UCSD-AML1 (cell line): Measurements from ENCODE around the gene INSIG2.

Source experiments
- DNase-seq: peaks from one replicate; lab custom pipeline; 2025; ENCODE audit not compliant: unreplicated experiment; lab: John Stamatoyannopoulos, UW

The INSIG2 gene

DNA sequence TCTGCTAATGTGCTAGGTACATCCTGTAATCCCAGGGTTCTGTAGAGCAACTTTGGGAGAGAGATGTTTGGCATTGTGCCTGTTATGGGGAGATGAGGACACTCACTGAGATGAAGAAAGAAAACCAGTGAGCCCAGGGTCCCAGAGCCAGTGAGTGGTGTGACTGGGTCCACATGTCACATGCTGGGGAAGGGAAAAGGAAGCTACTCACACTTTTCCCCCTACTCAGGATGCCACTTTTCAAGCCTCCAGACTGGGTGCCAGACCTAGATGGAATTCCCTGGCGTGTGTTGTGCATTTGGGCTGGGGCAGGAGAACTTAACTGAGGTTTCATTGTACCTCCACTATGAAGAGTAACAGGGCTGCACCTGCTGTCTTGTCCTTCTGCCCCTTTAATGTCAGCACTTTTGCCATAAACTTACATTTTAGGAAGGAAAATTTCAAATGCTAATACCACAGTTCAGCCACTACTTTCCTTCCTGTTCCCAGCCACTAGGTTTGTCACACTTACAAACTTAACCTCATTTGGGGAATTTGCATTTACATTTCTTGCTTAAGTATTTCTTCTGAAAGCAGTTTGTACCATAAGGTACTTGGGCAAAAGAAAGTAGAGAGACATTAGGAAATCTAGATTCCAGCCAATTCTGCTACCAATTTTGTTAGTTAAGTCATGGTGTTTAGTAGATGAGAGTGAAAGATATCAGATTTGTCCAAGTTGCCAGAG, 10.2 kb downstream of the INSIG2 start:
- DNase-seq, result no peak

DNA sequence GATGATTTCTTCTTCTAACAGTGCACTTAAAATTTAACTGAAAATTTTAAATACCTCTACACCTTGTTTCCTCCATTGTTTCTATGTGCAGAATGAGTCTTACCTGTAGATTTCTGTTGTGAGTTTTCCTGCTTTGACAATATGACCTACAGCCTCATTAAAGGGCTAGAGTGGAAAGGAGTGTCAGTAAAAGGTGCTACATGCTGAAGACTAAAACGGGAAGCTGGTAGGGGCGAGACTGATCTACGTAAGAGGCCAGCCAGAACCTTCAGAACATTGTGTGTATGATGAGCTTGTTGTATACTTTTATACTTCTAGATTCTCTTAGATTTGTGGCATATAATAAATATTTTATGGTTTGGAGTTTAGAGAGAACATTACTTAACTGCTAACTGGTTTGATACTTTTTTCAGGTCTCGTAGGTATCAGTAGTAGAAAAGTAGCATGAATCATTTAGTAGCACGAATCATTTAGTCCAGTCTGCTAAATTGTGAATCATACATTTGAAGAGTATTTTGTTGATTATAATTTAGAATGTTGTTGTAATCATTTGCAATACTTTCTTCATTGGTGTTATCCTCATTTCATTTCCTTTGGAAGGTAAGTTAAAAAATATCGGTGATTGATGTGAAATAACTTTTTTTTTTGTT, 14.3 kb downstream of the INSIG2 start:
- no peak for DNase-seq

DNA sequence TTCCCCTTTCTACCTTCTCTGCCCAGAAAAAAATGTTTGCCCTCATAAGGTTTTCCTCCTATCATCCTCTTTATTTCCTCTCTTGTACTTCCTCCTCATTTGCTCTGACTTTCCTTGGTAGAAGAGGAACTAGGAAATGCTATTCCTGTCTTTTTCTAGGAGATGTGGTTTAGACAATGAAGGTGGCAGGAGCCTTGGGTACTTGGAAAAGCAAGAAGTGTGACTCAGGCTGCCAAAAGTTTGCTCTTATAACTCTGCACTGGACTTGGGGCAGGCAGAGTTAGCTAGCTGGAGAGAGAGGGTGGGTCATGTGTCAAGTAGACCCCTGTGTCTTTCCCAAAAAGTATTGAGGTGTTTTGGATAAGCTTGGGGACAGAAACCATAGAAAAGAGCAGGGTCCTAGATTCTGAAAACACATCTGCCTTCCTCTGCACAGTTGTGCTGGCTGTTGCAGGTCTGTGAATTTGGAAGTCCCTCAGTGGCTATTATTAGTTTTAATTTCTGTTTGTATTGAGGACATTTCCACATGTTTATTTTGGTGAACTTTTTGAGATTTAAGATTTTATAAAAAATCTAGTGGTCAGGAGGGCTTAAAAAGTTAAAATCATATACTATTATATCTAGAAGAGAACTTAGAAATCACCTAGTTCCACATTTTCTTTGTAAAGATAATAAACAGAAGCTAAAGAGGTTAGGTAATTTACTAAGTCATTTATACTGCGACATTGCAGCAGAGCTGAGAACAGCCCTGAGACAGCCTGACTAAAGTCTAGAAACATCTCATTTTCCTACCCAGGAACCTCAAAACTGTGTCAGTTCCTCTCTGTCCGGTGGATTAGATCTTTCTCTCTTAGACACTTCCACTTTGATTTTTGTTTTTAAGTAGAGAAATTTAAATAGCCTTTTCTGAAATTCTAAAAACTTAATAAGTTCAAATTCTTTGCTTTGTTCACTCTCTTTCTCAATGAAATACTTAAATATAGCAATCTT, 16.0 kb downstream of the INSIG2 start:
- no peak for DNase-seq

DNA sequence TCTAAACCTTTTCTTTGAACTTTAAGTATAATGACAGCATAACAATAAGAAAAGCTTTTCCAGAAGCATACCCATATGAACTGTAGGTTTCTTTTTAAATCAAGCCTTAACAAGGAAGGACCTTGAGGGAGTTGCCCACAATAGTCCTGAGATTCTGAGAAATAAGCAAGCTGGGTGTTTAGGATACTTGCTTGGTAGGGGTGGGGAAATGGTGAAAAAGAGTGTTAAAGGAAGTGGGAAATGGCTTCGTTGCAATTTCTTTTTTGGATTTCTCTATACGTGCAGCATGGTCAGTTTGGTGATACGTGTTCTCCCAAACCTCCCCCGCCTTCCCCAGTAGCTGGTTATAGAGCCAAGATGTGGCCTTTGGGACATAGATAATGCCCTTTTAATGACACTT, 17.2 kb downstream of the INSIG2 start:
- no peak for DNase-seq

DNA sequence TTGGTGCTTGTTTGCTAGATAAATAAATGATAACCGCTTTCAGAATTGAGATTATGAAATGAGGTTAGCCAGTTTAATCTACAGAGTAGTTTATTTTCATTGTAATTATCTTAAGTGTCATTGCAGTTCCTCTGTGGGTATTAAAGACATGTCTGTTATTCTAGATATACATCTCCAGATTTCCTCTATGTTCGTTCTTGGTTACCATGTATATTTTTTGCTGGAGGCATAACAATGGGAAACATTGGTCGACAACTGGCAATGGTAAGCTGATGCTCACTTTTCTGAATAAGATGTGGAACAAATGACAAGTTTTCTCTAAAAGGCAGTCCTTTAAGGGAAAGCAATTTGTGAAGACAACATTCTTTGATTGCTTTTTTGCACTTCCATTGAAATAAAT, 18.7 kb downstream of the INSIG2 start:
- DNase-seq, result no peak

DNA sequence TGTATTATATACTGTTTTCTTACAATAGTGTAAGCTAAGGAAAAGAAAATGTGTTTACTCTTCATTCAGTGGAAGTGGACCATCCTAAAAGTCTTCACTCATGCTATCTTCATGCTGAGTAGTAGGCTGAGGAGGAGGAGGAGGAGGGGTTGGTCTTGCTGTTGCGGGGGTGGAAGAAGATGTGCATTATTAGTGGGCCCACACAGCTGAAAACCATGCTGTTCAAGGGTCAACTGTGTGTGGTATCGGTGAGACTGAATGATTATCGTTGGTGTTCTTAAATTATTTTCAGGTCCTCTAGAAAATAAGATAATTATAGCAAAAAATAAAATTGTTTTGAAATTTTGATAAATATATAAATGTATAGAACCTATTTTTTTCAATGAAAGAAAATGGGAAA, 22.0 kb downstream of the INSIG2 start:
- DNase-seq, result no peak

DNA sequence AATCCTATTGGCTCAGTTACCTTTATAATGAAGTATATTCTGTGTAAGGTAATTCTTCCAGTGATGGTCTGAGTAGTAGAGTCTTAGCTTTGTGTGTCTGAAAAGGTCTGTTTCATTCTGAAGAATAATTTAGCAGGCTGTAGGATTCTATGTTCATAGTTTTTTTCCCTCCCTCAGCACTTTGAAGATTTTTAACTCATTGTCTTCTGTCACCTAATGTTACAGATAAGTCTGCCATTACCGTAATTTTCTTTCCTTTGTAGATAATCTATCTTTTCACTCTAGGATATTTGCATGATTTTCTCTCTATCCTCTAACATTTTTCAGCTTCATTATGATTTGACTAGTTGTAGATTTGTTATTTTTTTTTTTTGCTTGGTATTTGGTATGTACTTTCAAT, 22.7 kb downstream of the INSIG2 start:
- DNase-seq, result no peak

DNA sequence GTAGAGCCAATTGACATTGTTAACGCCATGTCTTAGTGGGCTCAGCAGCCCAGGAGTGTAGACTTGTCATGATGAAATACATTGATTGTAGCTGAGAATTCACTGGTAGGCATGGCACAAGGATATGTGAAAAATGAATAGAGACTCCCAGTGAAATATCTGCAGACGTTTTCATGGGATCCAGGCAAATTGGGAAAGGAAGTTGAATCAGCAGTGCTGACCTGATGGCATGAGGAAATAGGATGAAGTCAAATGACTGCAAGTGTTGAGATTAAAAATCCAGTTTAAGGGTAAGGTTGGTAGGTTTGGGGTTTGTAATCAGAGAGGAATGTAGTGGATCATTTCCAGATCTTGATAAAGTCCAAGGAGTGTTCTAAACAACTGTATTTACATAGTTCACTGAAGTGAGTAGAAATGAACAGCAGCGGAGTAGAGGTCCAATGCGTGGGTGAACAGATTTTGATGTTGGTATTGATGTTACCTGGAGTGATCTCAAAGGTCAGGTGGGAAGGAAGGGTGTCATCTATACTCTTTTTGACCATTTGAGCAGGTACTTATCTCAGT, 24.6 kb downstream of the INSIG2 start:
- DNase-seq, result no peak

DNA sequence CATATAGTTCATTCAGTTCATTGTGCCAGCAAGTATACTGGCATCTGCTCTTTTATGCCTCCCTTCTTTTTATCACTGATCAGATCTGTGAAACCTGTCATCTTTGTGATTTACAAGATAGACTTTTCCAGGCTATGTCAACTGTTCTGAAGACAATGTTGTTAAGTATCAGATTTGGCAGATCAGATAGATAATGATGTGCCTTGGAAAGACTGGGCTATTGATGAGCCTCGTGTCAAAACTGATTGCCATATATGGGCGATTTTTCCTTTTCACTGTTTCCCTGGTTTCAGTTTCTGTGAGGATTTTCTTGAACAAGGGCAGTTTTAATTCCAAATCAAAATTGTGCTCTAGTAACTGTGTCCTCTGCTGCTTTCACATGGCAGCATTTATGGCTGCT, 26.6 kb downstream of the INSIG2 start:
- DNase-seq, result no peak

DNA sequence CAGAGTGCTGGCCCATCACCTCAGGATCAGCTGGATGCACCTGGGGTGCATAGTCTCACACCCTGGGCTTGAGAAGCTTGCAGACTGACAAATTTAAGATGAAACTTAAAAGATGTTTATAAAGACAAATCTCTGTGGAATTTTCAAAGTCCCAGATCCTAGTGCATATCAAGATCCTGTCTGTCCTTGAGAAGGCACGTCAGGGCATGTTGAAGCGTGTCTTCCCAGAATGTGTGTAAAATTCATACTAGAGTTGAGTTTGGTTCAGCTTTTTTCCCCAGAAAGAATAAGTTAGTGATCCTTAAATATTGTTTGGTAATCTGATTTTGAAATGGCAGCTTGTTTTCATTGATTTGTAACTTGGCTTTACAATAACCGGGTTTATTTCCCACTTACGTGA, 27.5 kb downstream of the INSIG2 start:
- no peak for DNase-seq

DNA sequence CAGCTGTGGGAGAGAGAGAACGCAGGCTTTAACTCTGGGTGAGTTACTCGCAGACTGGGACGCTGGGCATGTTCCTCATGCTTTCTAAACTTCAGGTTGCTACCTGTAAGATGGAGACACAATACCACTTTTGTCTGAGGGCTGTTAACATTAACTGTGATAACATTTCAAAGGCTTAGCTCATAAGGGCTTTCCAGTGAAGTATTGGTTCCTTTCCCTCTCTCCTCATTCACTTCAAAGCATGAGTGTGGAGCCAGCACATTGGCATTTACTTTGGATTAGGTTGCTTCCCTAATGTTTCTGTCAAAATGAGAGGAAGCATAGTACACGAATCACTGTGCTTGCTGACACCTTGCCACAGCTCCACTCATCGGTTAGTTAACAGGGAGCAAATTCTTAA, 30.2 kb downstream of the INSIG2 start:
- no peak for DNase-seq

DNA sequence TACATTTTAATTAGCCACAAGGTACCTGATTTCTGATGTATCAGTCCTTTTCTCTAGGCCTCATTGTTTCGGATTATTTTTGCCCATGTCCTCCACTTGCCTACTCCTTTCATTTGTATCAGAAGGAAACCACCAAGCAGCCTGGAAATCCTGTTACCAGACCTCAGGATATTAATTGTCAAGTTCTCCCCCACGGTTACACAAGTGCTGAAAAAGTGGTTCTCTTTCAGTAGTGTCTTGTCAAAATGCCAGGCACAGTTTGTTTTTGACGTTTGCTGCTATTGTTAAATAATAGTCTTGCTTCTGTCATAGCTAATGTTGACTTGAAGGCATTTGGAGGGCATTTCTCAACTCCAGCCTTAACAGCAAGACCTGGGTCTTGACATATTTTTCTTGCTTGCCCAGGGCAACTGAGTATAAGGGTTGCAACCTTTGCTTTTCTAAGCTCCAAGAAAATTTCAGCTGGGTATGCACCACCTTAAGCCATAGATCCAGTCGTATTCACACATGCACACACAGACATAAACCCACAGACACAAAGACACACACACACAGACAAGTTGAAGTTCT, 31.0 kb downstream of the INSIG2 start:
- DNase-seq, result no peak

DNA sequence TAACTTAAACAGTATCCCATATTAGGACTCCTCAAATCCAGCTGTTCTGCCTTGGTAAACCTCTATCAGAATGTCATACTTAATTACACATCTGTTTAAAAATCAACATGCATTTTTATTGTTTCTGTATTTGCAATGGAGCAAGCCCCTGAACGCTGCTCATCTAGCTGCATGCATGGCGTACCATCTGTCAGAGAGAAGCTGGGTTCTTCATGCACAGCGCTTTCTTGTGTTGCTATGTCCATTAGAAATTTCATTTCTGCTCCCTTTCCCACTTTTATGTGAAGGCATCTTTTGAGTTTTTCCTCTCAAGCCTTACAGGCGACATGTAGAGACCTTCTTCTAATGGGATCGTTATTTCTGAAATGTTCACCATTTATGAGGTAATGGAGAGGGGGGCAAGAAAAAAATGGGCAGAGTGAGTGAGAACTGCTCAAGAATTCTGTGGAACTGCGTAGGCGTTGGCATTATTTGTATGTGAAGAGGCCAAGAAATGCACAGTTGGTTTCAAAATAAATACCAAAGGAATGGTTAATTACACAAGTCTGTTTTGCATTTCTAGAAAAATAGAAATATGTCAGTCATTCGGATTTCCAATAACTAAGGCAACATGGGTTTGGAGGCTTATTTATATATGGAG, 31.6 kb downstream of the INSIG2 start:
- DNase-seq, result no peak

DNA sequence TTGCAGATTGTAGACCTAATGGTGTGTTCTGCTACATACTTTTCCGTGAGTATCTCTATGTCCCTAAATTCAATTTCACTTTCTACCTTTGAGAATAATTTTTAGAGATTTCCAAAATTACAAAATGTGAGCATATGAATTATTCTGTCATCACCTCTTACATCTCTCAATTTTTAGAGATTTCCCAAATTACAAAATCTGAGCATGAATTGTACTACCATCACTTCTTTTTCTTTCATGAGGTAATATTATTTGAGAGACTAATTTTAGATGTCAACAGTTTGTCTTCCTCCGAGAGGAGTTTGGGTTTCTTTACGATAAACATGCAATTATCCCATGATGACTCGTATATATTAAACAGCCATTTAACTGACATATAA, 32.1 kb downstream of the INSIG2 start:
- no peak for DNase-seq

DNA sequence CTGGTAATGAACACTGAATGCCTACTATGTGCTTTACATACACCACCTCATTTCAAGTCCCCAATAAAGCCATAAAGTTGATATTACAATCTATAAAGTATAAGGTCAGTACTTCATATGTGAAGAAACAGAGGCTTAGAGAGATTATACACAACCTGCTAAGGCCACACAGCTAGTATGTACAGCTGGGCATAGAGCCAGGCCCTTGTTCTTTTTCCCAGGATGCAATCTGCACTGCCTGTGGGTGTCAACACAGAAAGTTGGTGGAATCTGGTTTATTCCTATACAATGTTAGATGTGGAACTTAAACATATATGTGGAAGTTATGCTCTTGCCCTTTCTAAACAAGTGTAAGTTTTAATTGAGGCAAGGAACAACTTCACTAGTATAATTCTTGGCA, 32.8 kb downstream of the INSIG2 start:
- no peak for DNase-seq

DNA sequence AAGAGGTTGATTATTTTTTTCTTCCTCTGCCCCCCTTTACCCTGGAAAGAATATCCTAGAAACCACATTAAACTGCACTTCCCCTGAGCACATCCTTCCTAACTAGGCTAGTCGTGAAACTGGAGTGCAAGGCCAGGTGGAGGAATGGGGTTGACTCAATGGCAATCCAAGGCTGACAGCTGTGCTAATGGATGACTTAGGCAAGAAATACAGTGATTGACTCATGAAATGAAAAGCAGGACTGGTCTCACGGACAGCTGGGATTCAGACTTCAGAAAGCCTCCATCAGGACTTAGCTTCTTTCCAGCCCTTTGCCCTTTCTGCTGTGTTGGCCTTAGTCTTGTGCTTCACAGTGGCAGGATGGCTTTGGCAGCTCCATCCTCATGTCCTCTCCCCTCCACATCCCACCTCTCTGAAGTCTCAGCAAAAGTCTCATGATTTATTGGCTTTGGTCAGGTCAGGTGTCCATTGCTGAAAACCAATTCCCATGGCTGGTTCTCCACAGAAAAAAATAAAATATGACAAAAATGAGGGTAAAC, 33.8 kb downstream of the INSIG2 start:
- no peak for DNase-seq

DNA sequence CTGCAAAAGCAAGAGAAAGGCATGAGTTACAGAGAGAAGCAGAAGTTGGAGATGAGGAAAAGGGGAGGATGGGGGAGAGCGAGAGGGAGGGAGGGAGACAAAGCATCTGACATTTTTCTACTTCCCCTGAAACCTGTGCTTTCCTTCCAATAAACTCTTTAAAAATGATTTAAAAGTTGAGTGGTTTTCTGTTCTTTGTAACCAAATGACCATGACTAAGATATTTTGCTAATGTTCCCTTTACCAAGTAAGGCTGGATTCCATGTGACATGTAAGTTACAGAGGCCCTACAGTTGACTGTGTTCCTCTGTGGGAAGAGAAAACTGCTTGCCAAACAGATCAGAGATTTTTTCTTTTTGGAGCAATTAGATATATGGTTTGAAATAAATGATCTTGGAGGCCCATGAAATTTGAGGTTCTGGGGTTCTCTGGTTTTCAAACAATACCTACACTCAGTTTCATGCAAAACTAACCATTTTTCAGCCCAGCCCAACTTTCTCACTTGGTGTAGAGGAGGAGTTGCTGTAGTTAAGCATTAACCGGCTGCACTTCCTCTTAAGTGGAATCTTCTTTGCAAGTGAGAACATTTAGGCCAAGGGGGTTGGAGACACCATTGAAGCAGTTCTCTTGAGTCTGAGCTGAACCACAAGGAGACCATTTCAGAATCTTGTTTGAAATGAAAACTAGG, 34.5 kb downstream of the INSIG2 start:
- no peak for DNase-seq

DNA sequence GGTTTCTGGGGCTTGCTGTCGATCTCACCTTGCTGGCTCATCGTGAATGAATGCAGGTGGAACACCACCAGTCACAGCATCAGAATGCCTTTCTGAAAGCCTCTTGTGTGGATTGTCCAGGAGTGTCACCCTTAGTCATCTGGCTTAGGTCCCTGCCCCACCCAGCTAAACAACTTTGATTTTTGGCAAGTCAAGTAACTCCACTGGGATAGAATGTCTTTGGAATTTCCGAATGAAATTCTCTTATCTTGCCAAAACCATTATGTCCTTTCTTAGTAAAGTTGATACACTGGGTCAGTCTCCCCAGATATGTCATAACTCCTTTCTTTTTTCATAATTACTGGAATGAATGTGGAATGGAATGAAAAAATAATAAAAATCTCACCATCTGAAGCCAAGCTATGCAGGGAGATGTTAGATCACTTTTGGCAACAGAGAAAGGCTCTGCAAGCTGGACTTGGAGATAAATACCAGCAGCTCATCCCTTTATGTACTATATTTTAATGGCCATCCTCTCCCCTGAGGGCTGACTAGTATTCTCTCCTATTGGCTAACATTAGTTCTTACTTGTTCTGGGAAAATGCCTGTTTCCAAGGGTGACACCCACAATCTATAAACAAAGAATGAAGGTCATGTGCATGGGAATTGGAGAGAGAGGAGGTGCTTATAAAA, 35.4 kb downstream of the INSIG2 start:
- DNase-seq, result no peak

DNA sequence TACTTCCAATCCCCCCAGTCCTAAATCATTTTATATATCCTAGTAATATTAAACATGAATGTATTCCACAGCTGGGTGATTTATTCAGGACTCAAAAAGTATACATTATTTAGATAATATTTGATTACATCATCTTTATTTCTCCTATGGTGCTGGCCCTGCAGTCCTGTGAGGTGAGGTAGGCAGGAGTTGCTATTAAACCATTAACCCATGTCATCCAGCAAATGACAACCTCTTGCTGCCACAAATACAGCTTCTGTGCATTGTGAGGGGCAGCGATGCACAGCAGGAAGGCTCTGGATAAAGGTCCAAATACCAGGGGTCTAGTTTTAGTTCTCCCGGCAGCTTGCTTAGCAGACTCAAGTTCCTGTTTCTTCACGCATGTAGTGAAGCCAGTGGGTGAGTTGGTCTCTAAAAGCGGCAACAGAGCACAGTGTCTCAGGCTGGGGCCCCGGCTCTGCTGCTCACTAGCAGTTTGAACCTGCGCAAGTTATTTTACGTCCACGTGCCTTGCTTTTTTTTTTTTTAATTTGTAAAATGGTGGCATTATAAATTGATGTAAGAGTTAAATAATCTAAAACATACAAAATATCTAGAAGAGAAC, 36.1 kb downstream of the INSIG2 start:
- peak; percentile 37 for DNase-seq
